ENCODE measurements around the gene TRIM62. TPM values are rescaled to one million over a fixed set of nuclear protein-coding genes. Genes with fewer than 3 reads are reported as not detected.
"Not testable (repeated sequence)": the region's sequence is repeated elsewhere in the genome, so short reads cannot be mapped to it uniquely, and the experiment has no call there.

TRIM62 gene
- total RNA-seq, 6 donors from 2014 or later = 3.8 to 16.8 (median 5.5) TPM

GRCh38 chr1:33127001-33127823, 54.6 kb downstream of the TRIM62 start:
- TF ChIP-seq CTCF (IDR thresholded peaks at IDR 0.05) (peak; percentile 84 to 98 (median 94)), POLR2AphosphoS5 (IDR thresholded peaks at IDR 0.05) (peak; percentile 91 to 96), POLR2A (IDR thresholded peaks at IDR 0.05) (peak in 3 of 4 donors; percentile 21 to 71 (median 35)), EP300 (IDR thresholded peaks at IDR 0.05) (peak in 2 of 4 donors; percentile 1 to 77)
- peak; percentile 97 to 98 for DNase-seq
- H3K27me3 ChIP-seq = no peaks in the 10 kb centered on the region
- 1 to 4% methylated on average over 17 to 44 of the region's 44 CpGs for WGBS, 2 donors
- H3K27ac ChIP-seq = peak overlapping the region; percentile 69 to 90 (median 86)
- H3K36me3 ChIP-seq = no peaks in the 10 kb centered on the region
- no peaks in the 10 kb centered on the region for H3K9me3 ChIP-seq
- H3K4me3 ChIP-seq = peak overlapping the region; percentile 60 to 72 (median 62)
- peak; percentile 99 for ATAC-seq (ENCODE audit: low FRiP score in 2 of 2)
- peaks cover 14 to 23% (median 16%) of the 10 kb centered on the region in 4 donors for H3K4me1 ChIP-seq

GRCh38 chr1:33126411-33127000, 55.3 kb downstream of the TRIM62 start:
- H3K36me3 ChIP-seq = no peaks in the 10 kb centered on the region
- H3K9me3 ChIP-seq = no peaks in the 10 kb centered on the region
- H3K4me3 ChIP-seq = peak overlapping the region; percentile 60 to 72 (median 62)
- no peak for DNase-seq
- 32 to 33% methylated on average over 8 to 9 of the region's 9 CpGs for WGBS, 2 donors
- no peaks in the 10 kb centered on the region for H3K27me3 ChIP-seq
- H3K27ac ChIP-seq = peak overlapping the region; percentile 69 to 90 (median 86)
- TF ChIP-seq EP300 (IDR thresholded peaks at IDR 0.05) = no peak
- TF ChIP-seq POLR2AphosphoS5 (IDR thresholded peaks at IDR 0.05) = no peak
- TF ChIP-seq CTCF (IDR thresholded peaks at IDR 0.05) = no peak
- TF ChIP-seq POLR2A (IDR thresholded peaks at IDR 0.05) = no peak
- no peak for ATAC-seq (ENCODE audit: low FRiP score in 2 of 2)
- H3K4me1 ChIP-seq = peaks cover 14 to 23% (median 16%) of the 10 kb centered on the region in 4 donors

GRCh38 chr1:33124647-33125046, 57.2 kb downstream of the TRIM62 start:
- not testable (repeated sequence) for H3K27ac ChIP-seq; H3K27me3 ChIP-seq; H3K4me3 ChIP-seq; ATAC-seq (ENCODE audit: low FRiP score in 2 of 2); H3K36me3 ChIP-seq; H3K9me3 ChIP-seq; DNase-seq
- peaks cover 14 to 23% (median 16%) of the 10 kb centered on the region in 4 donors for H3K4me1 ChIP-seq
- 93 to 96% methylated on average over 4 of the region's 4 CpGs for WGBS, 2 donors

- no peak for DNase-seq
- no peak for ATAC-seq (ENCODE audit: low FRiP score in 2 of 2)
- 84 to 90% methylated on average over 3 of the region's 3 CpGs for WGBS, 2 donors
- no peak overlapping the region for H3K27ac ChIP-seq
- no peak overlapping the region for H3K4me3 ChIP-seq
- no peaks in the 10 kb centered on the region for H3K9me3 ChIP-seq
- peaks cover 11 to 17% (median 13%) of the 10 kb centered on the region in 4 donors for H3K4me1 ChIP-seq
- H3K36me3 ChIP-seq = no peaks in the 10 kb centered on the region
- TF ChIP-seq POLR2AphosphoS5 (IDR thresholded peaks at IDR 0.05) (no peak), EP300 (IDR thresholded peaks at IDR 0.05) (no peak), POLR2A (IDR thresholded peaks at IDR 0.05) (no peak), CTCF (IDR thresholded peaks at IDR 0.05) (no peak)
- no peaks in the 10 kb centered on the region for H3K27me3 ChIP-seq
These were observed 58.6 kb downstream of the TRIM62 start for GRCh38 chr1:33123266-33123665.

- ATAC-seq (ENCODE audit: low FRiP score in 2 of 2) (no peak), DNase-seq (no peak)
- Histone ChIP-seq H3K4me1 (peaks cover 5 to 10% (median 7%) of the 10 kb centered on the region in 4 donors), H3K36me3 (no peaks in the 10 kb centered on the region), H3K9me3 (no peaks in the 10 kb centered on the region), H3K4me3 (no peak overlapping the region), H3K27ac (no peak overlapping the region), H3K27me3 (no peaks in the 10 kb centered on the region)
- WGBS, 2 donors = 78 to 84% methylated on average over 7 of the region's 7 CpGs
- no peak for TF ChIP-seq POLR2AphosphoS5 (IDR thresholded peaks at IDR 0.05)
These were observed 59.2 kb downstream of the TRIM62 start for GRCh38 chr1:33122483-33123178.
